Stimulated activated CD8-positive, alpha-beta memory T cell treated with anti-CD3 and anti-CD28 coated beads, Interleukin-12 subunit alpha, Interleukin-12 subunit beta, amount 100 ng/mL, for 24 hours (primary cell): Measurements from ENCODE around the gene HECW1.

Experiments used
- DNase-seq: peaks from one replicate; pipeline ENCODE4 v3.0.0-alpha.2; 2020; ENCODE audit errors: extremely low read depth

HECW1 gene

GRCh38 chr7:43372676-43373355, 260.4 kb downstream of the HECW1 start:
- no peak for DNase-seq

- no peak for DNase-seq
These were observed 264.9 kb downstream of the HECW1 start for GRCh38 chr7:43377196-43377960.

- DNase-seq, result no peak
These were observed 266.8 kb downstream of the HECW1 start for GRCh38 chr7:43379210-43379609.

- no peak for DNase-seq
These were observed 272.3 kb downstream of the HECW1 start for GRCh38 chr7:43384616-43385308.

GRCh38 chr7:43385309-43385680, 272.8 kb downstream of the HECW1 start:
- no peak for DNase-seq

- DNase-seq, result no peak
These were observed 273.4 kb downstream of the HECW1 start for GRCh38 chr7:43385856-43386255.

GRCh38 chr7:43387932-43388331, 275.5 kb downstream of the HECW1 start:
- no peak for DNase-seq

GRCh38 chr7:43390576-43390975, 278.1 kb downstream of the HECW1 start:
- no peak for DNase-seq

- DNase-seq, result no peak
These were observed 279.1 kb downstream of the HECW1 start for GRCh38 chr7:43391518-43391917.

GRCh38 chr7:43392638-43393330, 280.3 kb downstream of the HECW1 start:
- no peak for DNase-seq

- DNase-seq, result no peak
These were observed 282.1 kb downstream of the HECW1 start for GRCh38 chr7:43394441-43395130.

GRCh38 chr7:43395351-43395750, 282.9 kb downstream of the HECW1 start:
- DNase-seq, result no peak

GRCh38 chr7:43396187-43396740, 283.8 kb downstream of the HECW1 start:
- DNase-seq, result no peak

- DNase-seq, result no peak
These were observed 286.4 kb downstream of the HECW1 start for GRCh38 chr7:43398831-43399230.

GRCh38 chr7:43405948-43406347, 293.5 kb downstream of the HECW1 start:
- DNase-seq, result no peak

GRCh38 chr7:43406961-43407360, 294.5 kb downstream of the HECW1 start:
- no peak for DNase-seq

GRCh38 chr7:43408981-43409380, 296.5 kb downstream of the HECW1 start:
- DNase-seq, result no peak

GRCh38 chr7:43417455-43417854, 305.0 kb downstream of the HECW1 start:
- DNase-seq, result no peak

GRCh38 chr7:43430411-43430810, 318.0 kb downstream of the HECW1 start:
- no peak for DNase-seq

GRCh38 chr7:43431020-43431595, 318.7 kb downstream of the HECW1 start:
- no peak for DNase-seq

GRCh38 chr7:43433639-43434038, 321.2 kb downstream of the HECW1 start:
- DNase-seq, result no peak
